PFSK-1 (cell line): ENCODE results near the gene FAM209B.

Source experiments
- FOXP2 ChIP-seq: optimal IDR thresholded peaks from 2 replicates; pipeline ENCODE3; 2011; ENCODE audit warnings: borderline replicate concordance, control low read depth, inconsistent platforms; ENCODE audit not compliant: insufficient read depth; ENCODE audit errors: extremely low read length, extremely low read depth
- POLR2AphosphoS5 ChIP-seq: IDR thresholded peaks from 2 replicates; pipeline ENCODE4 v1.6.1; 2012; ENCODE audit warnings: low read depth, mild to moderate bottlenecking, control low read depth, low read length, moderate library complexity
- SIN3A ChIP-seq: IDR thresholded peaks from 2 replicates; pipeline ENCODE4 v1.6.1; 2012; ENCODE audit warnings: mild to moderate bottlenecking, low read length, moderate library complexity, borderline replicate concordance; ENCODE audit not compliant: insufficient read depth
- TAF1 ChIP-seq: IDR thresholded peaks from 2 replicates; pipeline ENCODE4 v1.6.1; 2012; ENCODE audit warnings: low read length, control low read depth, borderline replicate concordance; ENCODE audit not compliant: insufficient read depth
- TF ChIP-seq, protein P1 (sequence below), 2 experiments: IDR thresholded peaks; 2 replicates each; pipeline versions ENCODE4 v1.6.1 to v1.8.0; 2011 to 2012; ENCODE audit warnings: low read depth in 2 of 2, low read length in 2 of 2, control low read depth in 1 of 2, inconsistent platforms in 1 of 2, mild to moderate bottlenecking in 1 of 2, moderate library complexity in 1 of 2; ENCODE audit not compliant: insufficient read depth in 1 of 2

Gene FAM209B

GRCh38 chr20:56582542-56582941 lies 49.5 kb downstream of the FAM209B start:
- no peak for TF ChIP-seq FOXP2
- TF ChIP-seq TAF1 = no peak
- TF ChIP-seq, protein P1, sequence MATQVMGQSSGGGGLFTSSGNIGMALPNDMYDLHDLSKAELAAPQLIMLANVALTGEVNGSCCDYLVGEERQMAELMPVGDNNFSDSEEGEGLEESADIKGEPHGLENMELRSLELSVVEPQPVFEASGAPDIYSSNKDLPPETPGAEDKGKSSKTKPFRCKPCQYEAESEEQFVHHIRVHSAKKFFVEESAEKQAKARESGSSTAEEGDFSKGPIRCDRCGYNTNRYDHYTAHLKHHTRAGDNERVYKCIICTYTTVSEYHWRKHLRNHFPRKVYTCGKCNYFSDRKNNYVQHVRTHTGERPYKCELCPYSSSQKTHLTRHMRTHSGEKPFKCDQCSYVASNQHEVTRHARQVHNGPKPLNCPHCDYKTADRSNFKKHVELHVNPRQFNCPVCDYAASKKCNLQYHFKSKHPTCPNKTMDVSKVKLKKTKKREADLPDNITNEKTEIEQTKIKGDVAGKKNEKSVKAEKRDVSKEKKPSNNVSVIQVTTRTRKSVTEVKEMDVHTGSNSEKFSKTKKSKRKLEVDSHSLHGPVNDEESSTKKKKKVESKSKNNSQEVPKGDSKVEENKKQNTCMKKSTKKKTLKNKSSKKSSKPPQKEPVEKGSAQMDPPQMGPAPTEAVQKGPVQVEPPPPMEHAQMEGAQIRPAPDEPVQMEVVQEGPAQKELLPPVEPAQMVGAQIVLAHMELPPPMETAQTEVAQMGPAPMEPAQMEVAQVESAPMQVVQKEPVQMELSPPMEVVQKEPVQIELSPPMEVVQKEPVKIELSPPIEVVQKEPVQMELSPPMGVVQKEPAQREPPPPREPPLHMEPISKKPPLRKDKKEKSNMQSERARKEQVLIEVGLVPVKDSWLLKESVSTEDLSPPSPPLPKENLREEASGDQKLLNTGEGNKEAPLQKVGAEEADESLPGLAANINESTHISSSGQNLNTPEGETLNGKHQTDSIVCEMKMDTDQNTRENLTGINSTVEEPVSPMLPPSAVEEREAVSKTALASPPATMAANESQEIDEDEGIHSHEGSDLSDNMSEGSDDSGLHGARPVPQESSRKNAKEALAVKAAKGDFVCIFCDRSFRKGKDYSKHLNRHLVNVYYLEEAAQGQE (IDR thresholded peaks at IDR 0.05; ENCODE audit: insufficient read depth in 1 of 2, low read depth in 2 of 2, low read length in 2 of 2) = no peak
- no peak for TF ChIP-seq SIN3A
- no peak for TF ChIP-seq POLR2AphosphoS5

DNA sequence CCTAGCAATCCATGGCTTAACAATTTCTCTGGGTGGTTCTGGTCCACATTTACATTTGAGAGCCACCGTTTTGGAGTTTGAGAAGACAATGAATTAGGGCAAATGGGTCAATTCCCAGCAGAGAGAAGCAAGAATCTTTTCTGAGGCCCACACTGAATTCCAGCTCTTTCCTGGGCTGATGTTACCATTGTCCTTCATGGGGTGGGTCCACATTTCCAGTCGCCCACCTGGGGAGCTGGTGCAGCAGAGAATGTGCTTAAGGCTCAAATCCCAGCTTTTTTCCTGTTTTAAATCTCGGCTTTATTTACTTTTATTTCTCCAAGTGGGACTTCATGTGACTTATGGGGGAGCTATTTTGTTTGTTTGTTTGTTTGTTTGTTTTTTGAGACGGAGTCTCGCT lies 51.9 kb downstream of the FAM209B start:
- no peak for TF ChIP-seq FOXP2
- no peak for TF ChIP-seq SIN3A
- no peak for TF ChIP-seq TAF1
- no peak for TF ChIP-seq POLR2AphosphoS5
- TF ChIP-seq, protein P1 (IDR thresholded peaks at IDR 0.05; ENCODE audit: insufficient read depth in 1 of 2, low read depth in 2 of 2, low read length in 2 of 2) = no peak
